Measurements from ENCODE around the gene ESYT3.
"Not testable (repeated sequence)": the region's sequence is repeated elsewhere in the genome, so short reads cannot be mapped to it uniquely, and the experiment has no call there.

Gene ESYT3

GRCh38 chr3:138479438-138479863 is 45.0 kb downstream of the ESYT3 start:
- peak; percentile 54 for DNase-seq (ENCODE audit: low read depth)
- no peak overlapping the region for H3K4me3 ChIP-seq (ENCODE audit: control insufficient read depth, low read depth, low read length)
- TF ChIP-seq, protein P1, sequence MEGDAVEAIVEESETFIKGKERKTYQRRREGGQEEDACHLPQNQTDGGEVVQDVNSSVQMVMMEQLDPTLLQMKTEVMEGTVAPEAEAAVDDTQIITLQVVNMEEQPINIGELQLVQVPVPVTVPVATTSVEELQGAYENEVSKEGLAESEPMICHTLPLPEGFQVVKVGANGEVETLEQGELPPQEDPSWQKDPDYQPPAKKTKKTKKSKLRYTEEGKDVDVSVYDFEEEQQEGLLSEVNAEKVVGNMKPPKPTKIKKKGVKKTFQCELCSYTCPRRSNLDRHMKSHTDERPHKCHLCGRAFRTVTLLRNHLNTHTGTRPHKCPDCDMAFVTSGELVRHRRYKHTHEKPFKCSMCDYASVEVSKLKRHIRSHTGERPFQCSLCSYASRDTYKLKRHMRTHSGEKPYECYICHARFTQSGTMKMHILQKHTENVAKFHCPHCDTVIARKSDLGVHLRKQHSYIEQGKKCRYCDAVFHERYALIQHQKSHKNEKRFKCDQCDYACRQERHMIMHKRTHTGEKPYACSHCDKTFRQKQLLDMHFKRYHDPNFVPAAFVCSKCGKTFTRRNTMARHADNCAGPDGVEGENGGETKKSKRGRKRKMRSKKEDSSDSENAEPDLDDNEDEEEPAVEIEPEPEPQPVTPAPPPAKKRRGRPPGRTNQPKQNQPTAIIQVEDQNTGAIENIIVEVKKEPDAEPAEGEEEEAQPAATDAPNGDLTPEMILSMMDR (conservative IDR thresholded peaks at IDR 0.05; ENCODE audit: control insufficient read depth, insufficient read depth, low read depth, low read length): peak; percentile 97

DNA sequence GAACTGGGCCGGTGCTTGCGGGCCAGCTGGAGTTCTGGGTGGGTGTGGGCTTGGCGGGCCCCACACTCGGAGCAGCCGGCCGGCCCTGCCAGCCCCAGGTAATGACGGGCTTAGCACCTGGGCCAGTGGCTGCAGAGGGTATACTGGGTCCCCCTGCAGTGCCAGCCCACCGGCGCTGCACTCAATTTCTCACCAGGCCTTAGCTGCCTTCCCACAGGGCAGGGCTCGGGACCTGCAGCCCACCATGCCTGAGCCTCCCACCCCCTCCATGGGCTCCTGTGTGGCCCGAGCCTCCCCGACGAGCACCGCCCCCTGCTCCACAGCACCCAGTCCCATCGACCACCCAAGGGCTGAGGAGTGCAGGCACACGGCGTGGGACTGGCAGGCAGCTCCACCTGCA is 50.3 kb downstream of the ESYT3 start:
- DNase-seq (ENCODE audit: low read depth); H3K4me3 ChIP-seq (ENCODE audit: control insufficient read depth, low read depth, low read length): not testable (repeated sequence)

DNA sequence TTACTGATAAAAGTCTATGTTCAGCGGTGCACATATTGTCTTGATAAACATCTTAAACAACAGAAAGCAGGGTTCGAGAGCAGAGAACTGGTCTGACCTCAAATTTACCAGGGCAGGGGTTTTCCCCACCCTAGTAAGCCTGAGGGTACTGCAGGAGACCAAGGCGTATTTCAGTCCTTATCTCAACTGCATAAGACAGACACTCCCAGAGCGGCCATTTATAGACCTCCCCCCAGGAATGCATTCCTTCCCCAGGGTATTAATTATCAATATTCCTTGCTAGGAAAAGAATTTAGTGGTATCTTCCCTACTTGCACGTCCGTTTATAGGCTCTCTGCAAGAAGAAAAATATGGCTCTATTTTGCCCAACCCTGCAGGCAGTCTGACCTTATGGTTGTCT is 52.2 kb downstream of the ESYT3 start:
- not testable (repeated sequence) for DNase-seq (ENCODE audit: low read depth); H3K4me3 ChIP-seq (ENCODE audit: control insufficient read depth, low read depth, low read length)

- no peak for DNase-seq (ENCODE audit: low read depth)
- no peak overlapping the region for H3K4me3 ChIP-seq (ENCODE audit: control insufficient read depth, low read depth, low read length)
- TF ChIP-seq, protein P1 (conservative IDR thresholded peaks at IDR 0.05; ENCODE audit: control insufficient read depth, insufficient read depth, low read depth, low read length): no peak
Observed at GRCh38 chr3:138491971-138492370, 57.6 kb downstream of the ESYT3 start.

DNA sequence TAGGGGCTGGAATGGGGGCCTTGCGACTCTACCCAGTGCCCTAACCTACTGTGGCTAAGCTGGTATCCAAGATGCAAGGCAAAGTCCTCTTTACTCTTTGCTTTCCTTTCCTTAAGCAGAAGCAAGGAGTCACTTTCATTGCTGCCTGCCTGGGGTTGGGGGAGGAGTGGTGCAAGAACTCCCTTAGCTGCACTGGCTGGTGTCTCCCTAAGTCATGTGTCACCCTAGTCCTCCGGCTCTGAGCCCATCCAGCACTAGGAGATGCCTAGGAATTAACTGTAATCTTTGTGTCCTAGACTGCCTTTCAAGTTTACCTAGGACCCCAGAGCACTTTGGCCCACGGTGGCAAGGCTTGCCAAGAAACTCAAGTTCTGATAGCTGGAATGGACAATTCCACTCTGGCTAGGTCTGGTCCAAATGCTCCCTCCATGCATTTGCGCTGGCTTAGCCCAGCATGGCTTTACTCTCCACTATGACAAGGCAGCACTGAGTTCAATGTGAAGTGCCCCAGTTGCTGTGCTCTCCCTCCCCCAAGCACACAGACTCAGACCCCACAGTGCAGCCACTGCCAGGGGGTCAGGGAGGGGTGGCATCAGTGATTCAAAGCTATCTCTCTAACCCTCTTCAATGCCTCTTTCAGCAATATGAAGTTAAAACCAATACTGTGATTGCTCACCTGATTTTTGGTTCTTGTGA is 58.7 kb downstream of the ESYT3 start:
- TF ChIP-seq, protein P1 (conservative IDR thresholded peaks at IDR 0.05; ENCODE audit: control insufficient read depth, insufficient read depth, low read depth, low read length): no peak
- DNase-seq (ENCODE audit: low read depth): no peak
- no peak overlapping the region for H3K4me3 ChIP-seq (ENCODE audit: control insufficient read depth, low read depth, low read length)

DNA sequence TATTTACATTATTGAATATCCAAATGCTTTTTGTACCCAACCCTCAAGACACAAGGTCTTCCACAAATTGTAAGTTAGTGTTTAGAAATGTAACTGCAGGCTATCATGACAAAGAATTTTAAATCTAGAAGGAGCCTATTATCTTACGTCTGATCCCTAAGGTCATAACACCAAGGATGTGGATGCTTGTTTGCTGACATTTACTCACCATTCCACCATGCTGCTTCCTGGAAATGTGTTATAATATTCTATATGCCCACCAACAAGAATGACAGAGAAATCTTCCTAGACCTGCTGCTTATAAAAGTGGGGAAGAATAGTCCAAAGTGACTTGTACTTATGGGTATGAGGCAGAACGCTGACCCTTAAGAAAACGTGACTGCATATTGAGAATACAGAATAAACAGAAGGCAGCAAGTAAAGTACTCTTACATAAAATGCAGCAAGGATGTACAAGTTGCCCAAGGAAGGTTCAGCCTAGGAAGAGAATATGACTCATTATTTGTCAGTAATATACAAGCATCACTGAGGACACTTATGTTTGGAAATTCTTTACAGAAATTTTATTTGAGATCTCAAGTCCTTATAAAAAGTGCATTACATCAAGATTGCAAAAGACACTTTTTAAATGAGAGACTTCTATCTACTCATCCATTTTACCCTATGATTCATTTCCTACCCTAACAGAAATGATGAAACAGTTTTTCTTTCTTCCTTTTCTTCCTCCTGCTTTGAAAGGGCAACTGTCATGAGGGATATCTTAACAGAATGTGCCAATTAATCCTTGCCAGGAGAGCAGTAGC is 59.6 kb downstream of the ESYT3 start:
- TF ChIP-seq, protein P1 (conservative IDR thresholded peaks at IDR 0.05; ENCODE audit: control insufficient read depth, insufficient read depth, low read depth, low read length): no peak
- H3K4me3 ChIP-seq (ENCODE audit: control insufficient read depth, low read depth, low read length): no peak overlapping the region
- peak; percentile 88 for DNase-seq (ENCODE audit: low read depth)

DNA sequence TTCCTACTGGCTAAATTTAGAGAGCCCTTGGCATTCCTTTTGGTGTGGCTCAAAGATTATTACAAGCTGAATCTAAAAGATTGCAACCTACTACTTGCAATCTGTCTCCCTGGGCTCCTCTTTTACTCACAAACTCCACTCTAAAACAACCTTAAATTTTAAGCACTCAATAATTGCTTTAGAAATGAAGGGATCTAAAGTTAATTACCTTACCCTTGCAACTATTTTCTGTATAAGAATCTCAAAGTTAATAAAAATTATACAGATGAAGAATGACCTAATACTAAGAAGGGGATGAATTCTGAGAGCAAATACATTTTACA is 60.2 kb downstream of the ESYT3 start:
- TF ChIP-seq, protein P1 (conservative IDR thresholded peaks at IDR 0.05; ENCODE audit: control insufficient read depth, insufficient read depth, low read depth, low read length): no peak
- no peak for DNase-seq (ENCODE audit: low read depth)
- no peak overlapping the region for H3K4me3 ChIP-seq (ENCODE audit: control insufficient read depth, low read depth, low read length)

DNA sequence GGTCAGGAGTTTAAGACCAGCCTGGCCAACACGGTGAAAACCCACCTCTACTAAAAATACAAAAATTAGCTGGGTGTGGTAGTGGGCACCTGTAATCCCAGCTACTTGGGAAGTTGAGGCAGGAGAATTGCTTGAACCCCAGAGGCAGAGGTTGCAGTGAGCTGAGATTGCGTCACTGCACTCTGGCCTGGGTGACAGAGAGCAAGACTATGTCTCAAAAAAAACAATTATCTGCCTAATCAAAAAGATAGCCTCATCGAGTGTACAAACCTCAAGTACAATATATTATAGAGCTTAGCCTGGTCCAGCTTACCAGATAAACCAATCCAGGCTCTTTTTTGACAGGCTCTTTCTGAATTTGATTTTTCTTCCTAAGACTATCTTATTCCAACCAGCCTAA is 61.2 kb downstream of the ESYT3 start:
- H3K4me3 ChIP-seq (ENCODE audit: control insufficient read depth, low read depth, low read length); DNase-seq (ENCODE audit: low read depth): not testable (repeated sequence)
